Sigmoid colon (tissue), 4 donors: Measurements from ENCODE around the gene EFEMP1.

Experiments
- EP300 ChIP-seq, 4 donors: sonication (generic); formaldehyde crosslinking; IDR thresholded peaks; one replicate each; pipeline ENCODE4 v1.6.1; 2017; ENCODE audit warnings: antibody characterized with exemption in 4 of 4
- POLR2A ChIP-seq, 2 donors: fragments of 450-650 bp; IDR thresholded peaks; one replicate each; pipeline ENCODE4 v1.6.1; 2016; ENCODE audit warnings: antibody characterized with exemption in 2 of 2, mild to moderate bottlenecking in 2 of 2, moderate library complexity in 2 of 2
- POLR2AphosphoS5 ChIP-seq, 4 donors: sonication (generic); formaldehyde crosslinking; IDR thresholded peaks; one replicate each; pipeline ENCODE4 v1.6.1; 2017; ENCODE audit warnings: antibody characterized with exemption in 4 of 4
- TF ChIP-seq, protein P1 (sequence below), 4 experiments: fragments of 450-650 bp in 3 of 4; fragments of 200-600 bp in 1 of 4; IDR thresholded peaks; one replicate each; pipeline ENCODE4 v1.5.1; 2016 to 2019; ENCODE audit warnings: antibody characterized with exemption in 4 of 4, mild to moderate bottlenecking in 3 of 4, moderate library complexity in 2 of 4

DNA sequence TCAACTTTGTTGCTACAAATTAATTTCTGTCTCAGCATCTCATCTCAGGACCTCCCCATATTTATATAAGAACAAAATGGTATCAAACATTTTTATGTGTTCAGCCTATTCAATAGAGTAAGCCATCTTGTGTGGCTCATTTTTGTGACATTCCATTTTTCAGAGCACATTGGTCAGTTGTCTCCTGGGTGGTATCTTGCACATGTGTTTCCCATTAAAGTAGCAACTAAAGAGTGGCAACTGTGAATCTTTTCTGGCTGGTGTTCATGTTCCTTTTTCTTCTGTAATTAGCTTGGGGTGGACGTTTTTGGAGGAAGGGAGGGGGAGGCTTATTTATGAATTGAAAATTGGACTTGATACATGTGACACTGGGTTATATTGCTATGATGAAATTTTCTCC, 45.4 kb upstream of the EFEMP1 start:
- TF ChIP-seq, protein P1, sequence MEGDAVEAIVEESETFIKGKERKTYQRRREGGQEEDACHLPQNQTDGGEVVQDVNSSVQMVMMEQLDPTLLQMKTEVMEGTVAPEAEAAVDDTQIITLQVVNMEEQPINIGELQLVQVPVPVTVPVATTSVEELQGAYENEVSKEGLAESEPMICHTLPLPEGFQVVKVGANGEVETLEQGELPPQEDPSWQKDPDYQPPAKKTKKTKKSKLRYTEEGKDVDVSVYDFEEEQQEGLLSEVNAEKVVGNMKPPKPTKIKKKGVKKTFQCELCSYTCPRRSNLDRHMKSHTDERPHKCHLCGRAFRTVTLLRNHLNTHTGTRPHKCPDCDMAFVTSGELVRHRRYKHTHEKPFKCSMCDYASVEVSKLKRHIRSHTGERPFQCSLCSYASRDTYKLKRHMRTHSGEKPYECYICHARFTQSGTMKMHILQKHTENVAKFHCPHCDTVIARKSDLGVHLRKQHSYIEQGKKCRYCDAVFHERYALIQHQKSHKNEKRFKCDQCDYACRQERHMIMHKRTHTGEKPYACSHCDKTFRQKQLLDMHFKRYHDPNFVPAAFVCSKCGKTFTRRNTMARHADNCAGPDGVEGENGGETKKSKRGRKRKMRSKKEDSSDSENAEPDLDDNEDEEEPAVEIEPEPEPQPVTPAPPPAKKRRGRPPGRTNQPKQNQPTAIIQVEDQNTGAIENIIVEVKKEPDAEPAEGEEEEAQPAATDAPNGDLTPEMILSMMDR (IDR thresholded peaks at IDR 0.05) = no peak
- no peak for TF ChIP-seq EP300 (IDR thresholded peaks at IDR 0.05)
- no peak for TF ChIP-seq POLR2AphosphoS5 (IDR thresholded peaks at IDR 0.05)
- TF ChIP-seq POLR2A (IDR thresholded peaks at IDR 0.05) = no peak
